PC-9 (cell line): ENCODE results near the gene TMEM120B. TPM values are rescaled to one million over a fixed set of nuclear protein-coding genes. Genes with fewer than 3 reads are reported as not detected.

ENCODE experiments used
- BruUV-seq: library from RNA; stranded (reverse); fragments of 400-500 nt; replicated peaks from 2 replicates; lab custom pipeline; 2021; lab: Mats Ljungman, UMichigan
- CTCF ChIA-PET: fragments of 300-600 bp; sonication (Branson Sonifier 250); formaldehyde crosslinking; loops from one replicate; lab custom pipeline; 2022; ENCODE audit warnings: antibody characterized with exemption; lab: Charles Lee
- POLR2A ChIA-PET: fragments of 300-600 bp; sonication (Branson Sonifier 250); formaldehyde crosslinking; loops from one replicate; lab custom pipeline; 2022; ENCODE audit warnings: antibody characterized with exemption; ENCODE audit not compliant: unreplicated experiment; lab: Charles Lee
- DNase-seq, 2 experiments: peaks; one replicate each; pipeline versions ENCODE4 v3.0.0 to v3.0.0-alpha.2; 2015 to 2022; ENCODE audit warnings: mixed read lengths in 1 of 2
- H2AFZ ChIP-seq: fragments of 200-600 bp; sonication (generic); 2 replicates; pipeline ENCODE4 v1.8.1; 2017; ENCODE audit warnings: antibody characterized with exemption
- H3F3A ChIP-seq: fragments of 200-600 bp; sonication (generic); 2 replicates; pipeline ENCODE4 v1.8.1; 2017; ENCODE audit warnings: antibody characterized with exemption, mild to moderate bottlenecking, low read depth; ENCODE audit not compliant: insufficient read depth
- H3K27ac ChIP-seq: fragments of 200-600 bp; sonication (generic); 2 replicates; pipeline ENCODE4 v1.6.1; 2016; ENCODE audit warnings: mixed run types
- H3K27me3 ChIP-seq: fragments of 200-600 bp; sonication (generic); 2 replicates; pipeline ENCODE4 v1.6.1; 2016; ENCODE audit warnings: low read depth, mixed run types; ENCODE audit not compliant: insufficient read depth
- H3K36me3 ChIP-seq: fragments of 200-600 bp; sonication (generic); 2 replicates; pipeline ENCODE4 v1.6.1; 2016; ENCODE audit warnings: low read depth, mixed run types
- H3K4me1 ChIP-seq: fragments of 200-600 bp; sonication (generic); replicated peaks from 2 replicates; pipeline ENCODE4 v1.6.1; 2016; ENCODE audit warnings: mixed run types; ENCODE audit not compliant: insufficient read depth
- H3K4me2 ChIP-seq: fragments of 200-600 bp; sonication (generic); 2 replicates; pipeline ENCODE4 v1.6.1; 2017; ENCODE audit warnings: mixed run types
- H3K4me3 ChIP-seq: fragments of 200-600 bp; sonication (generic); 2 replicates; pipeline ENCODE4 v1.6.1; 2016; ENCODE audit warnings: mixed run types
- H3K79me2 ChIP-seq: fragments of 200-600 bp; sonication (generic); 2 replicates; pipeline ENCODE4 v1.6.1; 2017; ENCODE audit warnings: low read depth, mixed run types
- H3K9me2 ChIP-seq: fragments of 200-600 bp; sonication (generic); 2 replicates; pipeline ENCODE4 v1.8.1; 2017; ENCODE audit warnings: mild to moderate bottlenecking; ENCODE audit not compliant: insufficient read depth
- H3K9me3 ChIP-seq: fragments of 200-600 bp; sonication (generic); 2 replicates; pipeline ENCODE4 v1.8.1; 2016; ENCODE audit warnings: low read depth; ENCODE audit not compliant: insufficient read depth
- H4K20me1 ChIP-seq: fragments of 200-600 bp; sonication (generic); 2 replicates; pipeline ENCODE4 v1.8.1; 2017; ENCODE audit not compliant: insufficient read depth
- CTCF ChIP-seq: fragments of 200-600 bp; sonication (generic); conservative IDR thresholded peaks from 2 replicates; pipeline ENCODE4 v1.6.1; 2017; ENCODE audit warnings: mixed run types, antibody characterized with exemption, mild to moderate bottlenecking, moderate library complexity
- EZH2 ChIP-seq: fragments of 200-600 bp; sonication (generic); IDR thresholded peaks from 2 replicates; pipeline ENCODE4 v1.8.0; 2017; ENCODE audit warnings: antibody characterized with exemption, low read depth
- intact Hi-C: fragments of 100-400 bp; cut with micrococcal nuclease; formaldehyde crosslinking; loops from one replicate; pipeline ENCODE4 v1.10.0; 2022; ENCODE audit not compliant: unreplicated experiment
- total RNA-seq: library from RNA; stranded (reverse); gene quantifications from 2 replicates; pipeline ENCODE4 v1.2.3, GENCODE V29; 2021

Gene TMEM120B
- total RNA-seq, 1 experiment from 2014 or later, result 12.4 TPM

- Histone ChIP-seq H3F3A (peaks cover 3% of the 10 kb centered on the region; the same call in 1 of the 2 replicates), H3K27ac (no peak overlapping the region), H3K36me3 (no peaks in the 10 kb centered on the region), H3K4me3 (no peak overlapping the region), H3K27me3 (no peaks in the 10 kb centered on the region), H3K9me2 (no peaks in the 10 kb centered on the region), H2AFZ (no peak overlapping the region), H3K4me1 (peaks cover 6% of the 10 kb centered on the region; the same call in 1 of the 2 replicates), H3K4me2 (no peak overlapping the region), H4K20me1 (no peaks in the 10 kb centered on the region), H3K79me2 (no peaks in the 10 kb centered on the region), H3K9me3 (no peaks in the 10 kb centered on the region)
- no peak for TF ChIP-seq CTCF
- TF ChIP-seq EZH2, result no peak
- ChIA-PET POLR2A (interaction anchor here (0.6 kb wide), 1 partner anchor 192 kb away, joined by 7 read pairs; no protein-coding TSS in a partner anchor), CTCF (interaction anchor here (1.3 kb wide), 1 partner anchor 93 kb away, joined by 3 read pairs; no protein-coding TSS in a partner anchor)
- intact Hi-C loops, result no loop called here
- no TSS peak for BruUV-seq
- no peak for DNase-seq
Measured at GRCh38 chr12:121701667-121702277, 10.8 kb upstream of the TMEM120B start.

GRCh38 chr12:121702944-121703343 is 9.6 kb upstream of the TMEM120B start:
- no peaks in the 10 kb centered on the region for H3K9me2 ChIP-seq
- peaks cover 3% of the 10 kb centered on the region; the same call in 1 of the 2 replicates for H3F3A ChIP-seq
- ChIA-PET CTCF (no interaction called here), POLR2A (no interaction called here)
- intact Hi-C loops, result no loop called here
- BruUV-seq, result no TSS peak
- H3K27me3 ChIP-seq, result no peaks in the 10 kb centered on the region
- H3K4me3 ChIP-seq, result no peak overlapping the region
- H4K20me1 ChIP-seq, result no peaks in the 10 kb centered on the region
- DNase-seq, result no peak
- no peaks in the 10 kb centered on the region for H3K9me3 ChIP-seq
- H3K36me3 ChIP-seq, result no peaks in the 10 kb centered on the region
- no peak overlapping the region for H3K4me2 ChIP-seq
- H2AFZ ChIP-seq, result no peak overlapping the region
- H3K27ac ChIP-seq, result no peak overlapping the region
- peaks cover 6% of the 10 kb centered on the region; the same call in 1 of the 2 replicates for H3K4me1 ChIP-seq
- no peaks in the 10 kb centered on the region for H3K79me2 ChIP-seq
- no peak for TF ChIP-seq CTCF
- TF ChIP-seq EZH2, result no peak

GRCh38 chr12:121705514-121705913 is 7.0 kb upstream of the TMEM120B start:
- intact Hi-C loops, result no loop called here
- Histone ChIP-seq H3K4me1 (peaks cover 6% of the 10 kb centered on the region; the same call in 1 of the 2 replicates), H3K9me2 (no peaks in the 10 kb centered on the region)

More at GRCh38 chr12:121705514-121705913, 7.0 kb upstream of the TMEM120B start:
- Histone ChIP-seq H3K9me3 (no peaks in the 10 kb centered on the region), H3K4me2 (no peak overlapping the region), H3F3A (peaks cover 22% of the 10 kb centered on the region), H3K27me3 (no peaks in the 10 kb centered on the region), H3K36me3 (no peaks in the 10 kb centered on the region), H3K27ac (no peak overlapping the region), H4K20me1 (no peaks in the 10 kb centered on the region), H2AFZ (no peak overlapping the region), H3K79me2 (no peaks in the 10 kb centered on the region), H3K4me3 (no peak overlapping the region)
- no TSS peak for BruUV-seq
- ChIA-PET POLR2A (no interaction called here), CTCF (no interaction called here)
- DNase-seq, result no peak
- TF ChIP-seq EZH2 (no peak), CTCF (no peak)
